ENCODE measurements around the gene POU6F2.
A peak's percentile ranks its signal among the peaks of the same experiment; 100 is the strongest.

DNA sequence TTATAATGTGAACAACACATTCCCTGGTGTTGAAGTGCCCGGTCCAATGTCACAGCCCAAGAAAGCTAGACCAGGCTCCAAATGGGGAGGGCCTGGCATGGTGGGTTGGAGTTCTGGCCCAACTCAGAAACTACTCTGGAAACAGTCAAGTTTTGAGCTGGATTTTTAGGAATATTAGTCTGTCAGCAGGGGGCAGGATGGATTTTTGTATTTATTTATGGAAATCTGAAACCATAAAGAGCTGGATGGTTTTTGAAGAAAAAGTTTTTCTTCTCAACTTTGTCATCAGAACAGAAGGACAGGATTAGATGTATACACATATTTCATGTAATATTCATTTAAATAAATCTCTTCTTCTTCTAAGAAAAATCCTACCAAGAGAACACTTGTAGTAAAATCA lies 97.5 kb downstream of the POU6F2 start:
- TF ChIP-seq, protein P1, sequence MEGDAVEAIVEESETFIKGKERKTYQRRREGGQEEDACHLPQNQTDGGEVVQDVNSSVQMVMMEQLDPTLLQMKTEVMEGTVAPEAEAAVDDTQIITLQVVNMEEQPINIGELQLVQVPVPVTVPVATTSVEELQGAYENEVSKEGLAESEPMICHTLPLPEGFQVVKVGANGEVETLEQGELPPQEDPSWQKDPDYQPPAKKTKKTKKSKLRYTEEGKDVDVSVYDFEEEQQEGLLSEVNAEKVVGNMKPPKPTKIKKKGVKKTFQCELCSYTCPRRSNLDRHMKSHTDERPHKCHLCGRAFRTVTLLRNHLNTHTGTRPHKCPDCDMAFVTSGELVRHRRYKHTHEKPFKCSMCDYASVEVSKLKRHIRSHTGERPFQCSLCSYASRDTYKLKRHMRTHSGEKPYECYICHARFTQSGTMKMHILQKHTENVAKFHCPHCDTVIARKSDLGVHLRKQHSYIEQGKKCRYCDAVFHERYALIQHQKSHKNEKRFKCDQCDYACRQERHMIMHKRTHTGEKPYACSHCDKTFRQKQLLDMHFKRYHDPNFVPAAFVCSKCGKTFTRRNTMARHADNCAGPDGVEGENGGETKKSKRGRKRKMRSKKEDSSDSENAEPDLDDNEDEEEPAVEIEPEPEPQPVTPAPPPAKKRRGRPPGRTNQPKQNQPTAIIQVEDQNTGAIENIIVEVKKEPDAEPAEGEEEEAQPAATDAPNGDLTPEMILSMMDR (IDR thresholded peaks at IDR 0.05) = peak; percentile 16; the same call in 1 of the 2 replicates
- TF ChIP-seq POLR2AphosphoS5 (IDR thresholded peaks at IDR 0.05; ENCODE audit: low read depth, low read length) = no peak
- no peak for TF ChIP-seq SIN3A (IDR thresholded peaks at IDR 0.05; ENCODE audit: borderline replicate concordance, insufficient read depth, low read depth, low read length)
- no peak for TF ChIP-seq TCF7L2 (IDR thresholded peaks at IDR 0.05; ENCODE audit: low read depth, low read length)
